Pancreas (tissue), 10 donors: ENCODE results near the gene SPATA2L. TPM values are rescaled to one million over a fixed set of nuclear protein-coding genes. Genes with fewer than 3 reads are reported as not detected.
A peak's percentile ranks its signal among the peaks of the same experiment; 100 is the strongest.

Experiments used
- ATAC-seq, 4 donors: fragments of 200-7000 bp; cut with Tn5 transposase; one replicate each; pipeline versions ENCODE4 v1.8.0 to v1.9.1; 2020; ENCODE audit warnings: mild to moderate bottlenecking in 4 of 4, moderate library complexity in 4 of 4
- DNase-seq, 6 donors: peaks; one replicate each; pipeline ENCODE4 v3.0.0-alpha.2; 2020
- FAIRE-seq: peaks from 2 replicates; lab custom pipeline; 2012; peaks lifted over from hg19 to GRCh38; lab: Jason Lieb, UNC
- H3K27ac ChIP-seq, 4 donors: fragments of 200-600 bp; sonication (generic); 1 replicate in 3 of 4; 2 replicates in 1 of 4; pipeline versions ENCODE4 v1.5.0 to v1.8.0; 2020
- H3K27me3 ChIP-seq, 4 donors: fragments of 200-600 bp; one replicate each; pipeline ENCODE4 v1.8.0; 2021
- H3K36me3 ChIP-seq, 3 donors: fragments of 200-600 bp; sonication (generic) in 1 of 3; one replicate each; pipeline versions ENCODE4 v1.5.0 to v1.8.0; 2020 to 2021
- H3K4me1 ChIP-seq, 3 donors: fragments of 200-600 bp; one replicate each; pipeline ENCODE4 v1.8.0; 2021
- H3K4me3 ChIP-seq, 4 donors: fragments of 200-600 bp; sonication (generic) in 2 of 4; one replicate each; pipeline versions ENCODE4 v1.5.0 to v1.8.0; 2020 to 2021
- H3K9me3 ChIP-seq, 4 donors: fragments of 200-600 bp; one replicate each; pipeline ENCODE4 v1.8.0; 2021
- CTCF ChIP-seq, 4 donors: fragments of 200-600 bp; sonication (generic) in 3 of 4; IDR thresholded peaks; one replicate each; pipeline versions ENCODE4 v1.5.0 to v1.8.0; 2021; ENCODE audit warnings: antibody characterized with exemption in 4 of 4
- WGBS, 2 donors: extraction: QIAGEN DNeasy Blood & Tissue Kit; methylation state at CpG; one replicate each; pipeline ENCODE4 v1.1.7; 2013; 5-methylcytosine and 5-hydroxymethylcytosine counted together
- intact Hi-C, 3 donors: fragments of 100-400 bp; cut with DNase I; formaldehyde crosslinking; loops; one replicate each; pipeline versions ENCODE4 v1.11.1 to v1.14.2; 2022
- polyA plus RNA-seq, 2 donors: library from polyadenylated mRNA; stranded (reverse); fragments of 200-250 nt; gene quantifications; one replicate each; pipeline ENCODE4 v1.2.3, GENCODE V29; 2013
- total RNA-seq, 6 donors: library from RNA; stranded (reverse); fragmentation: NEBNext Ultra II Directional in 4 of 6; extraction: Animal tissue kit (Norgen Biotek cat#: 25700) in 4 of 6; gene quantifications; one replicate each; pipeline versions ENCODE4 v1.2.1 to v1.2.4, GENCODE V29; 2021 to 2023
- donor health status: healthy with polysubstance abuse.
- donor health status: DM: no; HTN: no; CAD: no; lungs with moderate emphysema.
- donor health status: DM: no; HTN: no; CAD: no.
- donor health status: control.
- donor health status: control.
- donor health status: Bipolar disorder and iron deficiency.
- donor health status: DM: yes; HTN: yes; CAD: no.
- donor health status: DM: no; HTN: no; CAD: no.
- donor health status: DM: no; HTN: no; CAD: no.
- donor health status: DM: yes; HTN: yes; CAD: no.

The SPATA2L gene
- total and polyA plus RNA-seq, 8 donors: 9.2 to 22.3 (median 13.5) TPM

DNA sequence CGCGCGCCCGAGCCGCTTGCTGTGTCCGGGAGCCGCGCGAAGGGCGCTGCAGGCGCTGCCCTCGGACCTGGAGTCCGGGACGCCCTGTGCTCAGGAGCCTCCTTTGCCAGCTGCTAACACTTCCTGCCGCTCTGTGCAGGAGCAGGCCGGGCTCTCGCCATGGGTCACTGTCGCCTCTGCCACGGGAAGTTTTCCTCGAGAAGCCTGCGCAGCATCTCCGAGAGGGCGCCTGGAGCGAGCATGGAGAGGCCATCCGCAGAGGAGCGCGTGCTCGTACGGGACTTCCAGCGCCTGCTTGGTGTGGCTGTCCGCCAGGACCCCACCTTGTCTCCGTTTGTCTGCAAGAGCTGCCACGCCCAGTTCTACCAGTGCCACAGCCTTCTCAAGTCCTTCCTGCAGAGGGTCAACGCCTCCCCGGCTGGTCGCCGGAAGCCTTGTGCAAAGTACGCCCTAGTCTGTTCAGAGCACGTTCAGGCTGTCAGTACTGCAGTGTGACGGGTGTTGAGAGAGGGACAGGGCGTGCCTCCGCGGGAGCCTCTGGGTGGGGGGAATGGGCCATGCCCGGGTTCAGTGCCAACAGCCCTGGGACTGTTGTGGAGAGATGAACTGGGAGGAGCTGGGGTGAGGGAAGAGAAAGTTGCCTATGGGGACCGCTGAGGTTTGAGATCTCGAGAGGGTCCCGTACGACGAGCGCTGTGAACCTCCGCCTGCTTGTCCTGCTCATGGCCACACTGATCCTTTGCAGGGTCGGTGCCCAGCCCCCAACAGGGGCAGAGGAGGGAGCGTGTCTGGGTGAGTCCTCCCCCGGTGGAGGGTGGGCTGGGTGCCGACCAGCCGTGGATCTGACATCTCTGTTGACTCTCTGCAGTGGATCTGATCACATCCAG, 21.1 kb upstream of the SPATA2L start:
- peak in 2 of 6 donors; percentile 48 to 85 for DNase-seq
- intact Hi-C loops: no loop called here
- Histone ChIP-seq H3K27ac (peak overlapping the region; percentile 89 to 97 (median 96)), H3K4me3 (peak overlapping the region; percentile 75 to 94 (median 87)), H3K36me3 (peaks cover 0 to 12% (median 0%) of the 10 kb centered on the region in 3 donors), H3K9me3 (no peaks in the 10 kb centered on the region), H3K4me1 (peaks cover 7 to 9% (median 8%) of the 10 kb centered on the region in 3 donors), H3K27me3 (no peaks in the 10 kb centered on the region)
- no peak for FAIRE-seq
- 34 to 36% methylated on average over 56 of the region's 56 CpGs for WGBS, 2 donors
- ATAC-seq: peak in 2 of 4 donors; percentile 1 to 3
- TF ChIP-seq CTCF (IDR thresholded peaks at IDR 0.05): no peak

- FAIRE-seq: no peak
- H3K27ac ChIP-seq: peak overlapping the region; percentile 89 to 97 (median 96)
- 0% methylated on average over 88 to 112 of the region's 112 CpGs for WGBS, 2 donors
- TF ChIP-seq CTCF (IDR thresholded peaks at IDR 0.05): no peak
- H3K4me3 ChIP-seq: peak overlapping the region; percentile 75 to 94 (median 87)
- intact Hi-C loops: no loop called here
- H3K9me3 ChIP-seq: no peaks in the 10 kb centered on the region
- peaks cover 0 to 8% (median 0%) of the 10 kb centered on the region in 3 donors for H3K36me3 ChIP-seq
- DNase-seq: peak in 5 of 6 donors; percentile 44 to 85 (median 60)
- no peaks in the 10 kb centered on the region for H3K27me3 ChIP-seq
- ATAC-seq: peak; percentile 19 to 45 (median 25)
- H3K4me1 ChIP-seq: peaks cover 7 to 9% (median 8%) of the 10 kb centered on the region in 3 donors
These were observed 20.3 kb upstream of the SPATA2L start for GRCh38 chr16:89721546-89722391.

DNA sequence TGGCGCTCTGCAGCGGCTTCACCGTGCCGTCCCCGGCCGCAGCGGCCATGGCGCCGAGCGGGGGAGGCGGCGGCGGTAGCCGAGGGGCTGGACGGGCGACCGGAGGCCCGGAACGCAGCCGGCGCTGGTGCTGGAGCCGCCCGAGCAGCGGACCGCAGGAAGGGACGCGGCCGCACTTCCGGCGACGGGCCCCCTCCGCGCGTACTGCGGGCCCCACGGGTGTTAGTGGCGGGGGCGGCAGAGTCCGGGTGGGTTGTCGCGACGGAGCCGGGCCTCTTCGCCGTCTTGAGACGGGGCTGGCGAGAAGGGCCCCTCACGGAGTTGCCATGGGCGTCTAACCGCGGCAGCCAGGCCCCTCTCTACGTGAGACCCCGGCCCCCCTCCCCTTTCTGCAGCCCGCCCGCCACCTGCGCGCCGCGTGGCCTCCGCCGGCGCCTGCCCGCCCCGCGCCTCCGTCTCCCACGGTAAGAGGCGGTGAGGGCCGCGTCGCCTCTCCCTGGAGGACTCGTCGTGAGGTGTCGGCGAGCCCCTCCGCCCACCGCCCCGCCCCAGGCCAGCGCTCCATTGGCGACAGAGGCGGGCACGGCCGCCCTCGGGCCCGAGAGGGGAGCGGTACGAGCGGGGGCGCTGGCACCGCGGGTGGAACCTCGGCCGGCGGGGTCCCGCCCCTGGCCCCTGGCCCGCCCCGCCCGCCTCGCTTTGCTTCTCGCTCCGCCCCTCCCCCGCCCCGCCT, 19.5 kb upstream of the SPATA2L start, which contains the start of the genes VPS9D1 and ZNF276:
Gene VPS9D1, minus strand, starts transcription at position 86 of the 733 bp plus-strand sequence. Its CDS starts 37 bp downstream, at position 49.
Gene ZNF276, plus strand, starts transcription at position 725 of the 733 bp plus-strand sequence. CDS start 104 bp downstream, outside the sequence.
- intact Hi-C loops: no loop called here
- no peaks in the 10 kb centered on the region for H3K27me3 ChIP-seq
- peak; percentile 85 to 88 (median 86) for ATAC-seq

More for the DNA sequence above, 19.5 kb upstream of the SPATA2L start, which contains the start of the genes VPS9D1 and ZNF276:
- Histone ChIP-seq H3K4me3 (peak within 1 kb of the TSS; percentile 75 to 94 (median 87)), H3K27ac (peak within 1 kb of the TSS; percentile 89 to 97 (median 96)), H3K4me1 (peaks cover 7 to 9% (median 8%) of the 10 kb centered on the region in 3 donors), H3K36me3 (peaks cover 0 to 8% (median 0%) of the 10 kb centered on the region in 3 donors), H3K9me3 (no peaks in the 10 kb centered on the region)
- peak; percentile 75 to 93 (median 85) for DNase-seq
- FAIRE-seq: no peak
- 0% methylated on average over 38 to 103 of the region's 103 CpGs for WGBS, 2 donors
- no peak for TF ChIP-seq CTCF (IDR thresholded peaks at IDR 0.05)
